ENCODE data around the gene RAP1GAP.

- TF ChIP-seq CTCF (IDR thresholded peaks at IDR 0.05; ENCODE audit: borderline replicate concordance, extremely low read depth, low read length, poor library complexity, severe bottlenecking) = no peak
- TF ChIP-seq EZH2 (IDR thresholded peaks at IDR 0.05; ENCODE audit: borderline replicate concordance, low read depth, low read length, severe bottlenecking) = no peak
Measured at GRCh38 chr1:21636029-21636428, 33.1 kb downstream of the RAP1GAP start.
